Kidney (tissue), 14 donors: ENCODE data around the gene NTRK1. TPM values are rescaled to one million over a fixed set of nuclear protein-coding genes. Genes with fewer than 3 reads are reported as not detected.

Source experiments
- DNase-seq, 5 donors: peaks; one replicate each; pipeline ENCODE4 v3.0.0-alpha.2; 2013 to 2020
- FAIRE-seq: peaks from 2 replicates; lab custom pipeline; 2012; peaks lifted over from hg19 to GRCh38; lab: Jason Lieb, UNC
- H3K27ac ChIP-seq, 2 donors: one replicate each; pipeline ENCODE4 v1.7.0; 2013; ENCODE audit warnings: low read depth in 2 of 2, low read length in 2 of 2, inconsistent platforms in 1 of 2
- H3K27me3 ChIP-seq: one replicate; pipeline ENCODE4 v1.7.1; 2013; ENCODE audit warnings: low read length, inconsistent platforms; ENCODE audit not compliant: control insufficient read depth, insufficient read depth
- H3K36me3 ChIP-seq, 3 donors: one replicate each; pipeline versions ENCODE4 v1.7.0 to v1.7.1; 2013; ENCODE audit warnings: low read length in 3 of 3, control low read depth in 1 of 3, inconsistent platforms in 1 of 3; ENCODE audit not compliant: insufficient read depth in 3 of 3, control insufficient read depth in 2 of 3
- H3K4me1 ChIP-seq, 3 donors: one replicate each; pipeline versions ENCODE4 v1.7.0 to v1.7.1; 2013; ENCODE audit warnings: low read length in 3 of 3, inconsistent platforms in 1 of 3, low read depth in 1 of 3; ENCODE audit not compliant: control insufficient read depth in 2 of 3, insufficient read depth in 2 of 3
- H3K4me3 ChIP-seq, 3 donors: one replicate each; pipeline versions ENCODE4 v1.7.0 to v1.8.1; 2013; ENCODE audit warnings: low read length in 3 of 3, control low read depth in 1 of 3, inconsistent platforms in 1 of 3
- H3K9ac ChIP-seq, 3 donors: one replicate each; pipeline versions ENCODE4 v1.7.0 to v1.7.1; 2013; ENCODE audit warnings: low read length in 3 of 3, control low read depth in 1 of 3, inconsistent platforms in 1 of 3
- H3K9me3 ChIP-seq, 3 donors: one replicate each; pipeline versions ENCODE4 v1.7.0 to v1.7.1; 2013; ENCODE audit warnings: low read length in 3 of 3, control low read depth in 1 of 3, inconsistent platforms in 1 of 3; ENCODE audit not compliant: control insufficient read depth in 2 of 3, insufficient read depth in 1 of 3
- intact Hi-C: fragments of 100-400 bp; cut with DNase I; formaldehyde crosslinking; loops from one replicate; pipeline ENCODE4 v1.11.1; 2022
- polyA plus RNA-seq: library from polyadenylated mRNA; stranded (reverse); fragments of 350-450 nt; fragmentation: Illumina TruSeq; extraction: RNeasy Lipid Tissue Mini Kit (QIAGEN cat#74804); gene quantifications from one replicate; pipeline ENCODE4 v1.2.3, GENCODE V29; 2014; ENCODE audit warnings: low read depth, low replicate concordance; ENCODE audit not compliant: insufficient read depth
- total RNA-seq: library from RNA; stranded (reverse); fragmentation: NEBNext Ultra II Directional; extraction: Animal tissue kit (Norgen Biotek cat#: 25700); gene quantifications from one replicate; pipeline ENCODE4 v1.2.1, GENCODE V29; 2021
- TF ChIP-seq, protein P1 (sequence below): IDR thresholded peaks from 3 replicates; pipeline ENCODE4 v1.5.1; 2012; ENCODE audit warnings: mild to moderate bottlenecking, moderate library complexity, borderline replicate concordance; ENCODE audit not compliant: insufficient read depth; ENCODE audit errors: extremely low read depth
- donor health status: control.
- donor health status: control.
- donor health status: control.
- donor health status: control.
- donor health status: control.
- donor health status: DM: yes; HTN: yes; CAD: no.
- donor health status: Normal renal cell carcinoma (clear cell type).

The NTRK1 gene
- total and polyA plus RNA-seq, 2 donors from 2014 or later: 1.0 to 1.3 TPM

DNA sequence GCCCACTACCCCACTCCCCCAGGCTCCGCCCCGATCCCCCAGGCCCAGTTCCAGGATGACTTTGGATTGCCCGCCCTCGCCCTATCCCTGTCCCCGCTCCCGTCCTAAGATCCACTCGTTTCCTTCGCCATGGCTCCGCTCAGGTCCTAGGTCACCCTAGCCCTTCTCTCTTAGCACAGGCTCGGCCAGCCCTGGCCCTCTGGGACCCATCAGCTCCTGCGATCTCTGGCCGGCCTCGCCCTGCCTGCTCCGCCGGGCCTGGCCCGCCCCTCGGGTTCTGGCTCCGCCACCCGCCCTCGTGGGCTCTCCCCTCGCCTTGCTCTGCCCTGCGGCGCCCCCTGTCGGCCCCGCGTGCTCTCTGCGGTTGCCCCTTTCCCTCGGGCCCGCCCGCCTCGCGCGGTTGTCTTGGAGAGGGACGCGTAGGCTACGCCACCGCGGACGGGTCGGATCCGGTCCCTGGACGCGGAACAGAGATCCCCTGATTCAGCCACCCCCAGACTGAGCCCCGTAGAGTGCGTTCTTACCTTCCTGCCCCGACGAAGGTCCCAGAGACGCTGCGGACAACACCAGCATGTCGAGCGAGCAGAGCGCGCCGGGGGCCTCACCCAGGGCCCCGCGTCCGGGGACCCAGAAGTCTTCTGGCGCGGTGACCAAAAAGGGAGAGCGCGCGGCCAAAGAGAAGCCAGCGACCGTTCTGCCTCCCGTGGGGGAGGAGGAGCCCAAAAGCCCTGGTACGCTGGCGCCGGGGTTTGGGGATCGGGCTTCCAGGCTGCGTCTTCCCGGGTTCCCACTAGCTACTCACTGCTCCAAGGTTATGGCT lies 59.8 kb downstream of the NTRK1 start, which contains the start of gene LRRC71:
Gene LRRC71 (plus strand): TSS at position 400 of the 820 bp plus-strand sequence. CDS start 172 bp downstream, at position 572.
- FAIRE-seq (no peak), DNase-seq (peak; percentile 88 to 94 (median 91))
- peaks cover 36% of the 10 kb centered on the region for H3K27me3 ChIP-seq
- H3K4me3 ChIP-seq: no peak within 1 kb of the TSS
- no peak within 1 kb of the TSS for H3K27ac ChIP-seq
- intact Hi-C loops: no loop called here
- no peaks in the 10 kb centered on the region for H3K9me3 ChIP-seq
- TF ChIP-seq, protein P1, sequence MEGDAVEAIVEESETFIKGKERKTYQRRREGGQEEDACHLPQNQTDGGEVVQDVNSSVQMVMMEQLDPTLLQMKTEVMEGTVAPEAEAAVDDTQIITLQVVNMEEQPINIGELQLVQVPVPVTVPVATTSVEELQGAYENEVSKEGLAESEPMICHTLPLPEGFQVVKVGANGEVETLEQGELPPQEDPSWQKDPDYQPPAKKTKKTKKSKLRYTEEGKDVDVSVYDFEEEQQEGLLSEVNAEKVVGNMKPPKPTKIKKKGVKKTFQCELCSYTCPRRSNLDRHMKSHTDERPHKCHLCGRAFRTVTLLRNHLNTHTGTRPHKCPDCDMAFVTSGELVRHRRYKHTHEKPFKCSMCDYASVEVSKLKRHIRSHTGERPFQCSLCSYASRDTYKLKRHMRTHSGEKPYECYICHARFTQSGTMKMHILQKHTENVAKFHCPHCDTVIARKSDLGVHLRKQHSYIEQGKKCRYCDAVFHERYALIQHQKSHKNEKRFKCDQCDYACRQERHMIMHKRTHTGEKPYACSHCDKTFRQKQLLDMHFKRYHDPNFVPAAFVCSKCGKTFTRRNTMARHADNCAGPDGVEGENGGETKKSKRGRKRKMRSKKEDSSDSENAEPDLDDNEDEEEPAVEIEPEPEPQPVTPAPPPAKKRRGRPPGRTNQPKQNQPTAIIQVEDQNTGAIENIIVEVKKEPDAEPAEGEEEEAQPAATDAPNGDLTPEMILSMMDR: peak; percentile 81
- H3K4me1 ChIP-seq: peaks cover 0 to 5% (median 0%) of the 10 kb centered on the region in 3 donors
- peaks cover 0 to 2% (median 0%) of the 10 kb centered on the region in 3 donors for H3K36me3 ChIP-seq
- H3K9ac ChIP-seq: no peak within 1 kb of the TSS

DNA sequence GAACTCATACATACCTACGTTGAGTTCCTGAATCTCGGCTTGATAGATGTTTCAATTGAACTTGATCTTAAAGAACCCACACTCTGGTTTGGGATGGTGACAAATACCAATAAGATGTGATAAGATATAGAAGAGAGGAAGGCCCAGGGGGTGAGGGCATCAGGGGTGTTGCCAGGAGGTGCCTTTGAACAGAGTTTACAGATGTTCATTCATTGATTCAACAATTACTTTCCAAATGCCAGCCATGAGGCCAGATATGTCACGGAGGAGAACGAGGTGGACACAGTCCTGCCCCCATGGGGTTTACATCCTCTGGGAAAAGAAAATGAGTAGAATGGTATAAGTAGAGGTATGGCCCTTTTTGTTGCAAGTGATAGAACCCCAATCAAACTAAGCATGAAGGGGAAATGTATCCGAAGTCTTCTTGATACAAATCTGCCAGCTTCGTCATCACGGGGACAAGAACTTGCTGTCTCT lies 60.4 kb downstream of the NTRK1 start:
- TF ChIP-seq, protein P1: no peak
- no peak for FAIRE-seq
- intact Hi-C loops: no loop called here
- no peaks in the 10 kb centered on the region for H3K9me3 ChIP-seq
- H3K27ac ChIP-seq: no peak overlapping the region
- no peak overlapping the region for H3K4me3 ChIP-seq
- H3K9ac ChIP-seq: no peak overlapping the region
- H3K4me1 ChIP-seq: peaks cover 0 to 5% (median 0%) of the 10 kb centered on the region in 3 donors
- DNase-seq: no peak
- no peaks in the 10 kb centered on the region for H3K36me3 ChIP-seq
- H3K27me3 ChIP-seq: peaks cover 36% of the 10 kb centered on the region

DNA sequence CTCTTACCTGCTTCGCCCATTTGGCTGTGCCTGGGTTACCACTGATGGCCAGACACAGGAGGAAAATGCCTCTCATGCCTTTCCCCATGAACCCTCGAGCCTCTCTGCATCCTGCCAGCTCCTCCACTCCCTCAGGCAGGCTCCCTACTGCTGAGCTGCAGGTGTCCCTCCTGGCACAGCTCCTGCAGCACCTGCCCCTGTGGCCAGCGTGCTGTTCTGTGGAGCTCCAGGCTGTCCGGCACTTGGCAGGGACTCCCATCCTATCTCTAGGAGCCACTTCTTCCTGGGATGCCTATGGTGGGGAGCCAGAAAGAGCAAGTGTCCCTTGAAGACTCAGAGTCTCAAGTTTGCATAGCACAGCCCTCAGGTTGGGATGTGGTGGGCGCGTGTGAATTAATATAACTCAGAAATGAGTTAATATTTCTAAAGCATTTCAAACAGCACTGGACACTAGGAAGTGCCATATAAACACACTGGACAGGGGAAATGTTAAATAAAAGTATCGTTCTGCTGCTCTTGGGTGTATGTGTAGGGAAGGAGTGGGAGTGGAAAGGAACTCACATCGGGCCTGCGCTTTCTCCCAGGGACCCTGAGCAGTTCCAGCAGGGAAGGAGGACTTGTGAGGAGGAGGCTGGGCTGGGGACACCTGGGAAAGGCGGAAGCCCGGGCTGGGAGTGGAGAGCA lies 62.5 kb downstream of the NTRK1 start:
- H3K9ac ChIP-seq: no peak overlapping the region
- peaks cover 0 to 5% (median 0%) of the 10 kb centered on the region in 3 donors for H3K4me1 ChIP-seq
- intact Hi-C loops: no loop called here
- DNase-seq (peak in 3 of 5 donors; percentile 28 to 71 (median 33)), FAIRE-seq (no peak)
- H3K9me3 ChIP-seq: no peaks in the 10 kb centered on the region
- TF ChIP-seq, protein P1: no peak
- H3K4me3 ChIP-seq: no peak overlapping the region
- H3K27ac ChIP-seq: no peak overlapping the region
- peaks cover 40% of the 10 kb centered on the region for H3K27me3 ChIP-seq
- no peaks in the 10 kb centered on the region for H3K36me3 ChIP-seq
